NOMO-1 treated with dmso at 0.1 percent for 144 hours (cell line): Measurements from ENCODE around the gene RBCK1.

ENCODE experiments used
- DNase-seq: peaks from one replicate; lab custom pipeline; 2025; ENCODE audit not compliant: unreplicated experiment; lab: John Stamatoyannopoulos, UW

Gene RBCK1

DNA sequence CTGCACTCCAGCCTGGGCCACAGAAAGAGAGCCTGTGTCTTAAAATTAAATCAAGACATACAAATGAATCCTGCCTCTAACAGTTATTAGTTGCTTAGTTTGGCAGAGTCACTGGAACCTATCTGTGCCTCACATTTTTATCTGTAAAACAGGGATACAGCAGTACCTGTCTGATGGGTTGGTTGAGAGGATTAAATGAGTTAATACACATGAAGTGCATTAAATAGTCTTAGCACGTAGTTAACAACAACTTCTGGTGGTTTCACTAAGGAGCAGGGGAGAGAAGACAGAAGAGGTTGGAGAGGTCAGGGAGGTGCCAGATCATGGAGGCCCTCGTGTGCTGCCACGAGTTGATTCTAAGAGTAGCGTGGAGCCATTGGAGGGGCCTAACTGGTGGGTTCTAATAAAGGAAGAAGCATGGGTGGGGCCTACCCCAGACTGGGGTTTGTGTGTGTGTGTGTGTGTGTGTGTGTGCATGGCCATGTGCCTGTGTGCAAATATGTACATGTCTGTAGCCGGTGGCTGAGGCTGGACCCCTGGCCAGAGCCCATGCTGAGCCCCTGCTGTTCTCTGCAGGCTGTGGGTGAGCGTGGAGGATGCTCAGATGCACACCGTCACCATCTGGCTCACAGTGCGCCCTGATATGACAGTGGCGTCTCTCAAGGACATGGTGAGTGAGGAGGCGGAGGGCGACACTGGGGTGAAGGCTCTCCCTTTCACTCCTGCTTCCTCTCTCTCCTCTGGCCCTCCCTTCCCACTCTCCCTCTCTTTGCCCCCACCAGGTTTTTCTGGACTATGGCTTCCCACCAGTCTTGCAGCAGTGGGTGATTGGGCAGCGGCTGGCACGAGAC lies 9.1 kb downstream of the RBCK1 start:
- no peak for DNase-seq

DNA sequence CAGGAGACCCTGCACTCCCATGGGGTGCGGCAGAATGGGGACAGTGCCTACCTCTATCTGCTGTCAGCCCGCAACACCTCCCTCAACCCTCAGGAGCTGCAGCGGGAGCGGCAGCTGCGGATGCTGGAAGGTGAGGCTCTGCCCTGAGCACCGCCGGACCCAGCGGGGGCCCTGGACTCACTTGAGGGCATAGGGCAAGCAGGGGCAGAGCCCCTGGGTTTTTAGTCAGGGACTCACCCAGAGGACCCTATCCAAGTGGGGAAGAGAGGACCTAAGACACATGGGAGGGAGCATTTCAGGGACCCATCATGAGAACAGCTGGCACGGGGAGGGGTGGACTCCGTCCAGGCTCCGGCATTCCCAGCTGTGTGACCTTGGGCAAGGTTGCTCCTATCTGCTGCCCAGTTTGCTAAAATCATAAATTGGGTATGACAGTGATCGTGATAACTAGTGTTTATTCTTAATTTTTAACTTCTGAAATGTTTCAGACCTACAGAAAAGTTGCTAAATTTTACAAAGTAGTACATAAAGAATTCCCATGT lies 9.8 kb downstream of the RBCK1 start:
- no peak for DNase-seq

DNA sequence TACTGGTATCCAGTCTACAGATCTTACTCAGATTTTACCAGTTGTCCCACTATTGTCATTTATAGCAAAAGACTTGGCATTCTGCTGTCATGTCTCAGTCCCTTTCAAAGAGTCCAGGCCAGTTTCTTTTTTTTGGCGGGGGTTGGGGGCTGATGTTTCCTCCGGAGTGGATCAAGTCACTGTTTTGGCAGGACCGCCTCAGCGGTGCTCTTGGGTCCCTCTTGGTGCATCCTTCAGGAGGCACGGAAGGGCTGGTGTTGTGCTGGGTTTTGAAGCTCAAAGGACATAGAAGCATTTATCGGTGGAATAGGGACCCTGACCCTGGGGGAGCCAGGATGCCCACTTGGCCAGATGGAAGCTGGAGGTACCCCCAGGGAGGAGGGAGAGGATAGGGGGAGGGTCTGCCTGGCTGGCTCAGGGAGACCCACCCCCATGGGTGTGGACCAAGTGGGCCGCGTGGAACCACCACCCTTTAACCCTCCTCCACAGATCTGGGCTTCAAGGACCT lies 10.8 kb downstream of the RBCK1 start:
- no peak for DNase-seq

DNA sequence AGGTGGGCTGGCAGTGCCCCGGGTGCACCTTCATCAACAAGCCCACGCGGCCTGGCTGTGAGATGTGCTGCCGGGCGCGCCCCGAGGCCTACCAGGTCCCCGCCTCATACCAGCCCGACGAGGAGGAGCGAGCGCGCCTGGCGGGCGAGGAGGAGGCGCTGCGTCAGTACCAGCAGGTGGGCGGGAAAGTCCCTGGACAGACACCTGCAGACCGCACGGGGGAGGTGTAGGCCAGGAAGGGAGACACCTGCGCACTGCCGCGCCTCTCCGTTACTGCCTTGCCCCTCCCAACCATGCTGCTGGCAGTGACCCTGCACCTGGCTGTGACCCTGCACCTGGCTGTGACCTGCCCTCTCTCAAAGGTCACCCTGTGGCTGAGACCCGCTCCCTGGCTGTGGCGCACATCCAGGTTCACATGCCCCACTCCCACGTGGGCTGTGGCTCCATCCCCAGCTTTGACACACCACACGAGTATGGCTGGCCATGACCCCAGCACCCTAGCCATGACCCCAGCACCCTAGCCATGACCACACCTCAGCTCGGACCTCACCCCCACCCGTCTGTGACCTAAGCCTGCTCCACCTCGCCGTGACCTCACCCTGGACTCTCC lies 11.6 kb downstream of the RBCK1 start:
- no peak for DNase-seq

DNA sequence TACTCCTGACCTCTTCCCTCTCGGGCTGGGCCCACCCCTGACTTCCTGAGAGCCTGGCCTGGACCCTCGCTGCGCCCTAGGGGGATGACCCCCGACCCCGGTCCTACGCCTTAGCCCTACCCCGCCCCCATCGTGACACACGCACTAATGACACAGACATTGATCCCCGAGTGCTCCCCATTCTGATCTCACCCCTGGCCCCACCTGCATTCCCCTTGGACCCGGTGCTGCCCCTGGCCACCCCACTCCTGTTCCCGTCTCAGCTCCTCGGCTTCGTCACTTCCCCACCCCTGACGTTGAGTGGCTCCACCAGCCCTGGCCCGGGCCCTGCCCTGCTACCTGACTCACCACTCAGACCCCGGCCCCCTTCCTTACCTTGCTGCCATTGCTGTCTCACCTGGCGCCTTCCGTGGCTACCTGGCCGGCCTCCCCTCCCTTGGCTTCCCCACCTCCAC lies 12.1 kb downstream of the RBCK1 start:
- DNase-seq, result no peak

DNA sequence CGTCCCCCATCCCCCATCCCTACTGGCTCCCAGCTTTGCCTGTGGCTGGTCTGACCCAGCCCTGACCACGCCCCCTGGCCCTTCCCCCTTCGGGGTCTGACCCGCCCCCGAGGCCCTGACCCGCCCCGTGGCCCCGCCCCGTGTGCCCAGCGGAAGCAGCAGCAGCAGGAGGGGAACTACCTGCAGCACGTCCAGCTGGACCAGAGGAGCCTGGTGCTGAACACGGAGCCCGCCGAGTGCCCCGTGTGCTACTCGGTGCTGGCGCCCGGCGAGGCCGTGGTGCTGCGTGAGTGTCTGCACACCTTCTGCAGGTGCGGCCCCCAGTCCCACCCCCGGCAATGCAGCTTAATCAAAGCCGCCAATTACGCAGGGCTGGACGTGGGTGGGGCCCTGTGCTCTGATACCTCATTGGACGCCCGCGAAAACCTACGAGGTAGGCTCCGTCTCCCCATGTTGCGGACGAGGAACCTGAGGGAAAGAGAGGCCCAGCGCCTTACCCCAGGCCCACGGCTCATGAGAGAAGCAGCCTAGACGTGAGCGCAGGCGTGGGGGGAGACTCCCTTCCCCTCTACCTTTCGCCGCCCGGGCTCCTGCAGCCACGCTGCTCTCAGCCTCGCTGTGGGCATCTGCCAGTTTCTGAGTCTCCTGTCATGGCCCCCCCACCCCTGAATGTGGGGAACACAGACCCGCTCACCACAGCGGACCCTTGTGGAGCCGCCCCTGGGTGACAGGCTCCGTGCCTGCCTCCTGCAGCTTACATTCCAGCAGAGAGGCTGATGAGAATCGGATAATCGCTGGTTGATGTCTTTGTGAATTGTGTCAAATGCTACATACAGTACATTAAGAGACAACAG lies 12.8 kb downstream of the RBCK1 start:
- DNase-seq, result no peak

DNA sequence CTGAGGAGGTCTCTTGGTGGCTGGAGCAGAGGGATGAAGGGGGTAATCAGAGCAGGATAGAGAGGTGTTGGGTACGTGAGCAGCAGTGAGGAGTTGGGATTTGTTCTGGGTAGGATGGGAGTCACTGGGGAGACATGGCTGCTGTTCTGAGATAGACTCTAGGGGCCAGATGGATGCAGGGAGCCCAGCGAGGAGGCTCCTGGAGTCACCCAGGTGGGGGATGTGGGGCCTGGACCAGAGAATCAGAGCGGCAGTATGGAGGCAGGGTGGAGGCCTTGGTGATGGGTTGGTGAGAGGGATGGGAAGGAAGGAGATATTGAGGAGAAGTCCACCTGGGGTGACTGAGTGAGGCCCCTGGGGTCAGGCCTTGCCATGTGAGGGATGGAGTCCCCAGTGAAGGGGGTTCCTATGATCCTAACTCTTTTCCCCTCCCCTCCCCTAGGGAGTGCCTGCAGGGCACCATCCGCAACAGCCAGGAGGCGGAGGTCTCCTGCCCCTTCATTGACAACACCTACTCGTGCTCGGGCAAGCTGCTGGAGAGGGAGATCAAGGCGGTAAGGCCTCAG lies 13.7 kb downstream of the RBCK1 start:
- no peak for DNase-seq

DNA sequence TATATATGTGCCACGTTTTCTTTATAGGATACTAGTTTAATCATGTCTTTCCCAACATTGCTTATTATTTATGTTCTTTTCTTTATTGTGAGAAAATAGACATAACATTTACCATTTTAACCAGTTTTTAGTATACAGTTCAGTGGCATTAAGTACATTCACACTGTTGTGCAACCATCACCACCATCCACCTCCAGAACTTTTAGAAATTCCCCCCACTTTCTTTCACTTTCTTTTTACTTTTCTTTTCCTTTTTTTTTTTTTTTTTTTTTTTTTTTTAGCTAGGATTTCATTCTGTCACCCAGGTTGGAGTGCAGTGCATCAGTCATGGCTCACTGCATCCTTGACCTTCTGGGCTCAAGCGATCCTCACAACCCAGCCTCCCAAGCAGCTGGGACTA lies 18.5 kb downstream of the RBCK1 start:
- DNase-seq, result no peak

DNA sequence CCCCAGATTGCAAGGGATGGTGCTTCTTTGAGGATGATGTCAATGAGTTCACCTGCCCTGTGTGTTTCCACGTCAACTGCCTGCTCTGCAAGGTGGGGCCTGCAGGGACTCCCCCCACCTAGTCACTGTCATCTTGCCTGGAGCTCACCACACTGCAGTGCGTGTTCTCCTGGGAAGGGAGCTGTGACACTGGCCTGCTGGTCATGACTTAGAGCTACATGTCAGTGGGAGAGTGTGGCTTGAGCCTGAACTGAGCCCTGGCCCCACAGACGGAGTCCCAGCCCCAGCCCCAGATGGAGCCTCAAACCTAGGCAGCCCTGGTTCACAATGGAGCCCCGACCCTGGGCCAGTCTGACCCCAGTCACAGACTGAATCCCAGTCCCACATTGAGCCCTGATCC lies 19.3 kb downstream of the RBCK1 start:
- DNase-seq, result no peak

DNA sequence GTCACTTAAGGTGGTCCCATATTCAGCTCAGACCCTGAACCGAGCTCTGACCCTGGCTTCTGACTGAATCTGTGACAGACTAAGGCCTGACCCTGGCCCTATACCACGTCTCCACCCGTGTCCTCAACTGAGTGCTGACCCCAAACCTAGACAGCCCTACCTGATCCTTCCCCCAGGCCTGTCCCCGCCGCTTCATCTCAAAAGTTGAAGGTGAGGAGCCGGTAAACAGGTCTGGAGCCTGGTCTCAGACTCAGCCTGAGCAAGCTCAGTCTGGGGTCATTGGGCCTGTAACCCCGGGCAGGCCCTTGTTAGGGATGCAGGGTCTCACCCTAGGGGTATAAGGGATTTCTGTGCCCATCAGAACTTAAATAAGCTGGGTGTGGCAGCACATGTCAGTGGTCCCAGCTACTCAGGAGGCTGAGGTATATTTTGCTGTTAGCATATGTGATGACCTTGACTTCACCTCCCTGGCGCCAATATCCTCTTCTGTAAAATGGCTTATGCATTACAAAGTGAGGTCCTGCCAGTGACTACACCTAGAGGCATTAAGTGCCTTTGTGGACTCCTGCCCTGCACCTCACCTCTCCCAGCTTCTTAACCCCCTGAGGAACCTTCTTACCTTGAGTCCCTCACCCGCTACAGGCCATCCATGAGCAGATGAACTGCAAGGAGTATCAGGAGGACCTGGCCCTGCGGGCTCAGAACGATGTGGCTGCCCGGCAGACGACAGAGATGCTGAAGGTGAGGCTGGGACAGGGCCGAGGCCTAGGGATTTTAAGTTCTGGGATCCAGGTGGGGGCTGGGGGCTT lies 20.0 kb downstream of the RBCK1 start:
- no peak for DNase-seq

DNA sequence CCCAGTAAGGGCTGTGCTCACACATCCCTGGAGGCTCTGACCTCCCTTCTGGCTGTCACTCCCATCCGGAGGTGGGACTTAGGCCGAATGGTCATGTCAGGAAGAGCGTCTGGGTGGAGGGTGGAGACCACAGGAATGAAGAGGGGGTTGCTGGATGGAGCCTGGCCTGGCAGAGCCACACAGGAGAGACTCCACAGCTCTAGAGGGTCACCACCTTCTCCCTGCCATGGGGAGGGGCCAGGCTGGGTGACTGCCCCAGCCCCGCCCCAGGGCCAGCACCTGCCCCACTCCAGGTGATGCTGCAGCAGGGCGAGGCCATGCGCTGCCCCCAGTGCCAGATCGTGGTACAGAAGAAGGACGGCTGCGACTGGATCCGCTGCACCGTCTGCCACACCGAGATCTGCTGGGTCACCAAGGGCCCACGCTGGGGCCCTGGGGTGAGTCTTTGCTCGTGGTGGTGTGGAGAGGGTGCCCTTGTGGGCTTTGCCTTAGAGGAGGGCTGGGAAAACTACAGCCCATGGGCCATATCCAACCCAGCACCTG lies 20.6 kb downstream of the RBCK1 start:
- DNase-seq, result no peak

DNA sequence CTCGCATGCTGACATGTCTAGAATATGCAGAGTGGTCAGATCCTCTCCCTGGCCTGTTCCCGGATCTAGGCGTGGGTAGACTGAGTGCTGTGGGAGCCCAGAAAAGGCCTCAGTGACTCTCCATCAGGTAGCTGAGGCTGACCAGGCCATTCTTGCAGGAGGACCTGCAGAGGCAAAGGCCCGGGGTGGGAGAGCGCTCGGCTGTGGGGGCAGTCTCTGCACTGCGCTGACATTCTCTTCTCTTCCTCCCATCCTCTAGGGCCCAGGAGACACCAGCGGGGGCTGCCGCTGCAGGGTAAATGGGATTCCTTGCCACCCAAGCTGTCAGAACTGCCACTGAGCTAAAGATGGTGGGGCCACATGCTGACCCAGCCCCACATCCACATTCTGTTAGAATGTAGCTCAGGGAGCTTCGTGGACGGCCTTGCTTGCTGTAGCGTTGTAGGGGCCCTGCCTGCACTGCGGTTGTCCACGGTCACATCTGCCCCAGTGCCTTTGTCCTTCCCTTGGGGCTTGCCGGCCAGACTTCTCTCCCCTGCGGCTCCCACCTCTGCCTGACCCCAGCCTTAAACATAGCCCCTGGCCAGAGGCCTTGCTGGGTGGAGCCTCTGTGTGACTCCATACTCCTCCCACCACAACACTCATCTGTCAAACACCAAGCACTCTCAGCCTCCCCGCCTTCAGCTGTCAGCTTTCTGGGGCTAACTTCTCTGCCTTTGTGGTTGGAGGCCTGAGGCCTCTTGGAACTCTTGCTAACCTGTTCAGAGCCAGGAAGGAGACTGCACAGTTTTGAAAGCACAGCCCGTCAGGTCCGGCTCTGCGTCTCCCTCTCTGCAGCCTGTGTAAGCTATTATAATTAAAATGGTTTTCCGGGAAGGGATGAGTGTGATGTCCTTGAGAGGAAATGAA lies 22.2 kb downstream of the RBCK1 start:
- DNase-seq, result no peak

DNA sequence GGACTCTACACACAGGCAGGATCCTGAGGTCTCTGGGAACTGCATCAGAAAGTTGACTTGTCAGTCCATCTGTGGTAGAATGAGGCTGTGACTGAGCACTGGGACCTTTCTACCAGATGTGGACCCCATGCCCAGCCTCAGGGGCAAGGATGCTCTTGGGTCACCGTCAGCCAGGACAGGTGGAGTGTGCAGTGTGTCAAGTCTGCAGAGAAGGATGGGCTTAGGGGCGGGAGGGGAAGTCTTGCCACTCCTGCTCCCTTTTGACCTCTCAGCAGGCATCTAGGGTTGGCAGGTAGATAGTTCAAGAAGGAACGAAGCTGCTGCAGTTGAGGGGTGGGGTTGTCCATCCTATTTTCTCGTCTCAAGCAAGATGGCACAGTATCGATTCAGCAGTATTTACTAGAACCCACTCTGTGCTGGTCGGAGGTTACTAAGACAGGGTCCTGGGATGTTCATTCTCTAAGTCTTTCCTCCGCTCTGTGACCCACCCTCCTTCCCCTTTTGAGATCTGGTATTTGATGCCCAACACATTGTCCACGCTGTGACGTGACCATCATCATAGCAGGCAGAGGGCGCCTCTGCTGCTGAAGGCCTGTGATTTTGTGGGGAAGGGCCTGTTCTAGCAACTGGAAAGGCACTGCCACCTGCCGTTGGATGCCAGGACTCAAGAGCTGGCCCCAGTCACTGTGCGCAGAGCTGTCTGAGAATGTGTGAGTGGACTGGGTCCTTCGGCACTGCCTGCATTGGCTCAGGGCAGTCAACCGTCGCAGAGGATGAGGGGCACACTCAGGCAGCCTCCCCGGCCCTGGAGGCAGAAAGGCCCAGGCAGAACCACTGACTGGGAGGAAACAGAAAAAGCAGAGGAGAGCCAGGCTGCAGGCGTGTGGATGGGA lies 23.2 kb downstream of the RBCK1 start:
- DNase-seq, result peak; percentile 49

DNA sequence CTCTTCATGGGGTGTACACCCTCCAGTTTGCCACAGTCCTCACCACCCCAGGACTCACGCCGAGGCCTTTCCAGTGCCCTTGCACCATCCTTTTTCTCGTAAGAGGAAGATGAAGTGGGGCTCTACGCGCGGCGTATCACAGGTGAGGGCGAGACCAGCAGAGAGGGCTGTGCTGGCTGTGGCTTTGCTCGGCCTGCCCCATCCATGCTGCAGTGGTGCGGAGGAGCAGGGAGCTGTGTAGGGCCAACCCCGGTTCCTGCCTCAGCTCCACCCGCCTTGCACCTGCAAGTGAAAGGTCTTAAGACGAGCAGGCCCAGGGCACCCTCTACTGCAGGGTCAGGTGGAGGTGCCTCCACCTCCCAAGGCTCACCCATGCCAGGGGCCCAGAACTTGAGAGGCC lies 24.1 kb downstream of the RBCK1 start:
- DNase-seq, result no peak

DNA sequence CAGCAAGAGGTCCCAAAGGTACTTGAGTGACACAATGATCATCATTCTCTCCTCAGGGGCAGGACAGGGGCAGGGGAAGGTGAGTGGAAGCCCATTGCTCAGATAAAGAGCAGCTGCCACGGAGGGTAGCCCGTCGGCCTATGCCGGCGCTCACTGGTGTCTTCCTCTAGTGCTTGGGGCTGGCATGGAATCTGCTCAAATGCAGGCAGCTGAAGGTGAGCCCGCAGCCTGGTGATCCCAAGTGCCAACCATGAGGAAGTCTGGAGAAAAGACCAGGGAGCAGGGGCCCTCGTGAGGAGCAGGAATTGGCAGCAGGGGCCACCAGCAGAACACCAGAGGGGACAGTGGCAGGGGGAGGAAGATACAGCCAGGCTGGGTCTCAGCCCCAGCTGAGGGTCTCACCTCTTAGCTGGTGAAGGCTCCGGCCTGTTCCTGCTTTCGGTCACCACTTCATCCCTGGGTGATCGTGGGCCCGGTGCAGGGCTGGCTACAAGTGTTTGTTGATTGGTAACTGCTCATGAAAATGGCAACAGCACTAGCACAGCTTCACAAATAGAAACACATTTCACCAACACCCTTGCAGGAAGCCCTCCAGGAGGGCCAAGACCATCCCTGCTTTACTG lies 24.7 kb downstream of the RBCK1 start:
- no peak for DNase-seq

DNA sequence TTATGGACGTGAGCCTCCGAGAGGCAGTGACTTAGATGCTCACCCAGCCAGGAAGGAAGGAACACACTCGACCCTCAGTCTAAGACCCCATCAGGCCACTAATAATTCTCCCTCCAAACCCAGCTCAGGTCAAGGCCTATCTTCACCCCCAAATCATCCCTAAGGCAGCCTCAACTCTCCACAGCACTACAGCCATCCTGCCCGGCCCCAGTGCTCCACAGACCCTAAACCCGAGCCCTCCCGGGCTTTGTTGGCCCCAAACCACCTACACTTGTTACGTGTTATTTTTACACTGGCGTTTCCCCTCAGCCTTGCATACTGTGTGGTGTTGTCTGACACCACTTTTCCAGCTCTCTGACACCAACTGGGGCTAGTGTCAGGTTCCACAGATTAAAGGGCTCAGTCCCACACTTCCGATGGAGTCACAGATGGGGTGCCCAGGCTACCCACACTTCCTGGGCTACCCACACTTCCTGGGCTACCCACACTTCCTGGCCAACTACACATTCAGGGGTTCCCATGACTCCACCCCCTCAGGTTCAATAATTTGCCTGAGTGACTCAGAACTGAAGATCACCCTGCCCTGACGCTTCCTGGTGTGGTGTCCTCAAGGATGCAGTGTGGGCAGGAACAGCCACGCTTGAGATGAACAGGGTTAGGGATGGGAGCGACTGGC lies 25.3 kb downstream of the RBCK1 start:
- no peak for DNase-seq

DNA sequence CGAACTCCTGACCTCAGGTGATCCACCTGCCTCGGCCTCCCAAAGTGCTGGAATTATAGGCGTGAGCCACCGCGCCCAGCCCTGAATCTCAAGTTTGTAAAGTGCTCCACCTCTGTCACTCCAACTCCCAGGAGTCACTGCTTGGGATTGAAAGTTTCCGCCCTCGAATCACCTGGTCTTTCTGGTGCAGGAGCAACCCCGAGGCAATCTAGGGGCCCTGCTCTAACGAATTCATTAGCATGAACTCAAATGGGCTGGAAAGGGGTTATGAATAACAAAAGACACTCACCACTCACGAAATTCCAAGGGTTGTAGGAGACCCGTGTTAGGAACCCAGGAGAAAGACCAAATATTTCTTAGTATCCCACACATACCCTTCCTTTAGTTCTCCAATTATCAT lies 26.1 kb downstream of the RBCK1 start:
- DNase-seq, result no peak
